ENCODE measurements around the gene CD69. TPM values are rescaled to one million over a fixed set of nuclear protein-coding genes. Genes with fewer than 3 reads are reported as not detected.

CD69 gene
- total RNA-seq, 1 donor from 2014 or later = not detected

DNA sequence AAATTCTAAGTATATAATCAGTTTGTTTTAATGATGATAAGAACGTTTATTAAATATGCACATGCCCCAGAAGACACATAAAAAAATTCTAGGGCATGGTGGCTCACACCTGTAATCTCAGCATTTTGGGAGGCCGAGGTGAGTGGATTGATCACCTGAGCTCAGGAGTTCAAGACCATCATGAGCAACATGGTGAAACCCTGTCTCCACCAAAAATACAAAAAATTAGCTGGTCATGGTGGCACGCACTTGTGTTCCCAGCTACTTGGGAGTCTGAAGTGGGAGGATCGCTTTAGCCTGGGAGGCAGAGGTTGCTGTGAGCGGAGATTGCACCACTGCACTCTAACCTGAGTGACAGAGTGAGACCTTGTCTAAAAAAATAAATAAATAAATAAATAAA is 4.0 kb downstream of the CD69 start:
- no peak for DNase-seq (ENCODE audit: low spot score)
- Mint-ChIP-seq H3K4me3 (ENCODE audit: unreplicated experiment) (no peak overlapping the region), H3K27me3 (ENCODE audit: low read depth) (no peaks in the 10 kb centered on the region), H3K9me3 (ENCODE audit: low read depth) (no peaks in the 10 kb centered on the region), H3K36me3 (ENCODE audit: low read depth) (no peaks in the 10 kb centered on the region), H3K27ac (ENCODE audit: unreplicated experiment) (no peak overlapping the region), H3K4me1 (ENCODE audit: low read depth) (no peaks in the 10 kb centered on the region)
- TF ChIP-seq CTCF (IDR thresholded peaks at IDR 0.05) = no peak

- Mint-ChIP-seq H3K27me3 (ENCODE audit: low read depth) (no peaks in the 10 kb centered on the region), H3K9me3 (ENCODE audit: low read depth) (no peaks in the 10 kb centered on the region), H3K4me3 (ENCODE audit: unreplicated experiment) (no peak overlapping the region), H3K4me1 (ENCODE audit: low read depth) (no peaks in the 10 kb centered on the region), H3K27ac (ENCODE audit: unreplicated experiment) (no peak overlapping the region), H3K36me3 (ENCODE audit: low read depth) (no peaks in the 10 kb centered on the region)
- no peak for DNase-seq (ENCODE audit: low spot score)
- no peak for TF ChIP-seq CTCF (IDR thresholded peaks at IDR 0.05)
Measured at GRCh38 chr12:9756170-9756569, 4.5 kb downstream of the CD69 start.

- Mint-ChIP-seq H3K4me3 (ENCODE audit: unreplicated experiment) (no peak overlapping the region), H3K27me3 (ENCODE audit: low read depth) (no peaks in the 10 kb centered on the region), H3K27ac (ENCODE audit: unreplicated experiment) (no peak overlapping the region), H3K9me3 (ENCODE audit: low read depth) (no peaks in the 10 kb centered on the region), H3K4me1 (ENCODE audit: low read depth) (no peaks in the 10 kb centered on the region), H3K36me3 (ENCODE audit: low read depth) (no peaks in the 10 kb centered on the region)
- DNase-seq (ENCODE audit: low spot score) = no peak
- no peak for TF ChIP-seq CTCF (IDR thresholded peaks at IDR 0.05)
Measured at GRCh38 chr12:9755567-9755966, 5.1 kb downstream of the CD69 start.

- H3K36me3 Mint-ChIP-seq (ENCODE audit: low read depth) = no peaks in the 10 kb centered on the region
- H3K4me3 Mint-ChIP-seq (ENCODE audit: unreplicated experiment) = no peak overlapping the region
- DNase-seq (ENCODE audit: low spot score) = no peak
- no peaks in the 10 kb centered on the region for H3K27me3 Mint-ChIP-seq (ENCODE audit: low read depth)
- TF ChIP-seq CTCF (IDR thresholded peaks at IDR 0.05) = no peak
- no peak overlapping the region for H3K27ac Mint-ChIP-seq (ENCODE audit: unreplicated experiment)
- no peaks in the 10 kb centered on the region for H3K4me1 Mint-ChIP-seq (ENCODE audit: low read depth)
- no peaks in the 10 kb centered on the region for H3K9me3 Mint-ChIP-seq (ENCODE audit: low read depth)
Measured at GRCh38 chr12:9755035-9755434, 5.7 kb downstream of the CD69 start.

GRCh38 chr12:9754099-9754927 is 6.4 kb downstream of the CD69 start:
- TF ChIP-seq CTCF (IDR thresholded peaks at IDR 0.05) = no peak
- Mint-ChIP-seq H3K36me3 (ENCODE audit: low read depth) (no peaks in the 10 kb centered on the region), H3K4me3 (ENCODE audit: unreplicated experiment) (no peak overlapping the region), H3K9me3 (ENCODE audit: low read depth) (no peaks in the 10 kb centered on the region), H3K4me1 (ENCODE audit: low read depth) (no peaks in the 10 kb centered on the region), H3K27ac (ENCODE audit: unreplicated experiment) (no peak overlapping the region), H3K27me3 (ENCODE audit: low read depth) (no peaks in the 10 kb centered on the region)
- no peak for DNase-seq (ENCODE audit: low spot score)
